ENCODE measurements around the gene DEDD2. TPM values are rescaled to one million over a fixed set of nuclear protein-coding genes. Genes with fewer than 3 reads are reported as not detected.

Gene DEDD2
- total and polyA plus RNA-seq, 8 donors, result 9.7 to 25.4 (median 13.7) TPM

GRCh38 chr19:42247640-42248199, 30.2 kb upstream of the DEDD2 start:
- TF ChIP-seq, protein P1, sequence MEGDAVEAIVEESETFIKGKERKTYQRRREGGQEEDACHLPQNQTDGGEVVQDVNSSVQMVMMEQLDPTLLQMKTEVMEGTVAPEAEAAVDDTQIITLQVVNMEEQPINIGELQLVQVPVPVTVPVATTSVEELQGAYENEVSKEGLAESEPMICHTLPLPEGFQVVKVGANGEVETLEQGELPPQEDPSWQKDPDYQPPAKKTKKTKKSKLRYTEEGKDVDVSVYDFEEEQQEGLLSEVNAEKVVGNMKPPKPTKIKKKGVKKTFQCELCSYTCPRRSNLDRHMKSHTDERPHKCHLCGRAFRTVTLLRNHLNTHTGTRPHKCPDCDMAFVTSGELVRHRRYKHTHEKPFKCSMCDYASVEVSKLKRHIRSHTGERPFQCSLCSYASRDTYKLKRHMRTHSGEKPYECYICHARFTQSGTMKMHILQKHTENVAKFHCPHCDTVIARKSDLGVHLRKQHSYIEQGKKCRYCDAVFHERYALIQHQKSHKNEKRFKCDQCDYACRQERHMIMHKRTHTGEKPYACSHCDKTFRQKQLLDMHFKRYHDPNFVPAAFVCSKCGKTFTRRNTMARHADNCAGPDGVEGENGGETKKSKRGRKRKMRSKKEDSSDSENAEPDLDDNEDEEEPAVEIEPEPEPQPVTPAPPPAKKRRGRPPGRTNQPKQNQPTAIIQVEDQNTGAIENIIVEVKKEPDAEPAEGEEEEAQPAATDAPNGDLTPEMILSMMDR (IDR thresholded peaks at IDR 0.05), result no peak
- DNase-seq (peak in 2 of 6 donors; percentile 30 to 55), ATAC-seq (no peak), FAIRE-seq (no peak)
- peaks cover 0 to 17% (median 0%) of the 10 kb centered on the region in 3 donors for H3K4me1 ChIP-seq
- H3K27ac ChIP-seq, result no peak overlapping the region
- H3K27me3 ChIP-seq, result no peaks in the 10 kb centered on the region
- intact Hi-C loops (cut with DNase I), result loop anchor here in 1 of 3 donors (10.0 kb wide), 2 partner anchors 47 to 187 kb away; no protein-coding TSS in a partner anchor
- no peaks in the 10 kb centered on the region for H3K9me3 ChIP-seq
- H3K4me3 ChIP-seq, result no peak overlapping the region
- WGBS, 2 donors, result 90 to 93% methylated on average over 6 of the region's 6 CpGs
- peaks cover 0 to 15% (median 9%) of the 10 kb centered on the region in 3 donors for H3K36me3 ChIP-seq

GRCh38 chr19:42246922-42247639, 29.6 kb upstream of the DEDD2 start:
- 67 to 71% methylated on average over 7 of the region's 7 CpGs for WGBS, 2 donors
- intact Hi-C loops (cut with DNase I), result loop anchor here in 1 of 3 donors (10.0 kb wide), 2 partner anchors 48 to 188 kb away; no protein-coding TSS in a partner anchor

DNA sequence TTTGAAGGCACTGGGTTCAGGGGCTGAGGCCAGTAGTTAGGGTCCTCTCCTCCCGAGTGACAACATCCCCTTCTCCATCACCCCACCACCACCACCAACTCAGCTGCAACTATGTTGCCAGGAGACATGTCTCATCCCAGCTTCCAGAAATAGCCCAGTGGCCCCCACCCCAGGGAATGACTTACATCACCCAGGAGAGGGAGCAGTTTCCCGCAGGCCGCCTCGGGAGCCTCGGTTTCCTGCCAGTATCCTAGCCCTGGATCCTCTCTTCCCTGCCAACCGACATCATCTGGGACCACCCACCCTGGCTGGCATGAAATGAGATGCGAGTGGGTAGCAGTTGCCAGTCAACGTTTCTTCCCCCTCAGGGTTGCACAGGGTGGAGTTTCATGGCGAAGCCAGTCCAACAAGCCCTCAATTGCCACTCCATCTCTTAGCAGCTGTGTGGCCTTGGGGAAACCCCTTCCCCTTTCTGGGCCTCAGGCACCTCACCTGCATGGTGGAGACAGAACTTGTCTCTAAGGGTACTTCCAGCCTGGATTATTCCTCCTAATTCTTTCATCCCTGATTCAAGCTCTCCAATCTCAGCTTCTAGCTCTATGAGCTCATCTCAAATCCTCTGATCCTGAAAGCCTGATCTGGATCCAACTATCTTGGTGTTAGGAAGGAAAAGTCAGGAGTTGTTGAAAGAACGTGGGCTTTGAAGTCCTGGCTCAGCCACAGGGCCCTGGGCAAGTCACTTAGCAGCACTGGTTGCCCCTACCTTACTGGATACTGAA, 28.9 kb upstream of the DEDD2 start:
- TF ChIP-seq, protein P1 (IDR thresholded peaks at IDR 0.05), result peak; percentile 18 to 33 (median 23)
- FAIRE-seq (no peak), ATAC-seq (no peak), DNase-seq (peak; percentile 66 to 87 (median 76))
- peak overlapping the region in 1 of 4 donors; percentile 17 for H3K27ac ChIP-seq
- intact Hi-C loops (cut with DNase I), result loop anchor here in 1 of 3 donors (10.0 kb wide), 2 partner anchors 48 to 188 kb away; no protein-coding TSS in a partner anchor
- H3K4me1 ChIP-seq, result peaks cover 0 to 8% (median 2%) of the 10 kb centered on the region in 3 donors
- H3K9me3 ChIP-seq, result no peaks in the 10 kb centered on the region
- WGBS, 2 donors, result 26 to 32% methylated on average over 10 of the region's 10 CpGs
- no peaks in the 10 kb centered on the region for H3K27me3 ChIP-seq
- no peak overlapping the region for H3K4me3 ChIP-seq
- peaks cover 0 to 15% (median 9%) of the 10 kb centered on the region in 3 donors for H3K36me3 ChIP-seq

More at GRCh38 chr19:42246922-42247639, 29.6 kb upstream of the DEDD2 start:
- Histone ChIP-seq H3K9me3 (no peaks in the 10 kb centered on the region), H3K27me3 (no peaks in the 10 kb centered on the region), H3K36me3 (peaks cover 0 to 15% (median 9%) of the 10 kb centered on the region in 3 donors), H3K4me3 (no peak overlapping the region), H3K4me1 (peaks cover 0 to 11% (median 0%) of the 10 kb centered on the region in 3 donors), H3K27ac (no peak overlapping the region)
- no peak for DNase-seq
- TF ChIP-seq, protein P1 (IDR thresholded peaks at IDR 0.05), result no peak
- FAIRE-seq, result no peak
- no peak for ATAC-seq

DNA sequence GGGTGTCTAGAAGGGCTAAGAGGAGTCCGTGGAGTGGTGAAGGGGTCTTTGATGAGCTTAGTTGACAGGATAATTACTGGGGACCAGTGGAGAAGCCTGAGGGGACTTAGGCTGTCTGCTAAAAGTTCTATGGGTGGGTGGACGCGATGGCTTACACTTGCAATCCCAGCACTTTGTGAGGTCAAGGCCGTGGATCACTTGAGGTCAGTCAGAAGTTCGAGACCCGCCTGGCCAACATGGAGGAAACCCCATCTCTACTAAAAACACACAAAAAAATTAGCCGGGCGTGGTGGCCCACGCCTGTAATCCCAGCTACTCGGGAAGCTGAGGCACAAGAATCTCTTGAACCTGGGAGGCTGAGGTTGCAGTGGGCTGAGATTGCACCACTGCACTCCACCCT, 27.8 kb upstream of the DEDD2 start:
- no peak for FAIRE-seq

More for the DNA sequence above, 27.8 kb upstream of the DEDD2 start:
- no peaks in the 10 kb centered on the region for H3K27me3 ChIP-seq
- DNase-seq, result peak in 1 of 6 donors; percentile 51
- ATAC-seq, result no peak
- peak overlapping the region in 1 of 4 donors; percentile 92 for H3K27ac ChIP-seq
- no peaks in the 10 kb centered on the region for H3K9me3 ChIP-seq
- no peak overlapping the region for H3K4me3 ChIP-seq
- H3K4me1 ChIP-seq, result peaks cover 0 to 16% (median 7%) of the 10 kb centered on the region in 3 donors
- TF ChIP-seq, protein P1 (IDR thresholded peaks at IDR 0.05), result no peak
- WGBS, 2 donors, result 62 to 65% methylated on average over 10 of the region's 10 CpGs
- intact Hi-C loops (cut with DNase I), result loop anchor here in 1 of 3 donors (10.0 kb wide), 2 partner anchors 50 to 190 kb away; no protein-coding TSS in a partner anchor
- peaks cover 0 to 15% (median 9%) of the 10 kb centered on the region in 3 donors for H3K36me3 ChIP-seq

All from pancreas (tissue), 10 donors.